WTC11 (cell line): Measurements from ENCODE around the gene CYBA. TPM values are rescaled to one million over a fixed set of nuclear protein-coding genes. Genes with fewer than 3 reads are reported as not detected.

Source experiments
- ATAC-seq: fragments of 200-7000 bp; cut with Tn5 transposase; 2 replicates; pipeline ENCODE4 v1.10.0; 2021; ENCODE audit warnings: mild to moderate bottlenecking, moderate library complexity
- CTCF ChIA-PET: fragments of 300-600 bp; sonication (Branson Sonifier 250); formaldehyde crosslinking; loops from one replicate; lab custom pipeline; 2021; ENCODE audit warnings: antibody characterized with exemption; lab: Charles Lee
- POLR2A ChIA-PET: fragments of 350-600 bp; sonication (Branson Sonifier 250); formaldehyde crosslinking; loops from one replicate; lab custom pipeline; 2021; ENCODE audit warnings: antibody characterized with exemption; lab: Charles Lee
- DNase-seq: peaks from one replicate; pipeline ENCODE4 v3.0.0; 2021; ENCODE audit warnings: low spot score
- H3K27ac Mint-ChIP-seq: 2 replicates; pipeline ENCODE4 v1.8.0; 2021; ENCODE audit warnings: mixed read lengths
- H3K27me3 Mint-ChIP-seq: 2 replicates; pipeline ENCODE4 v1.8.0; 2021; ENCODE audit warnings: low read depth, mild to moderate bottlenecking, moderate library complexity, mixed read lengths
- H3K36me3 Mint-ChIP-seq: 2 replicates; pipeline ENCODE4 v1.8.0; 2021; ENCODE audit warnings: mixed read lengths
- H3K4me1 Mint-ChIP-seq: 2 replicates; pipeline ENCODE4 v1.8.0; 2022; ENCODE audit warnings: mixed read lengths
- H3K4me3 Mint-ChIP-seq: 2 replicates; pipeline ENCODE4 v1.8.0; 2021; ENCODE audit warnings: mild to moderate bottlenecking, moderate library complexity, mixed read lengths
- H3K9me3 Mint-ChIP-seq: 2 replicates; pipeline ENCODE4 v1.8.0; 2021; ENCODE audit warnings: mixed read lengths
- ELF4 ChIP-seq: sonication (generic); formaldehyde crosslinking; IDR thresholded peaks from 2 replicates; pipeline ENCODE4 v1.8.1; 2022; ENCODE audit warnings: low read depth, mild to moderate bottlenecking, moderate library complexity, missing genetic modification reagents
- FOXK1 ChIP-seq: sonication (generic); formaldehyde crosslinking; IDR thresholded peaks from 2 replicates; pipeline ENCODE4 v1.8.0; 2022; ENCODE audit warnings: mild to moderate bottlenecking, moderate library complexity, missing genetic modification reagents
- GABPB1 ChIP-seq: sonication (generic); formaldehyde crosslinking; IDR thresholded peaks from 2 replicates; pipeline ENCODE4 v1.8.1; 2023; ENCODE audit warnings: mild to moderate bottlenecking, missing genetic modification reagents
- MAX ChIP-seq: sonication (generic); formaldehyde crosslinking; IDR thresholded peaks from 2 replicates; pipeline ENCODE4 v1.8.0; 2022; ENCODE audit warnings: mild to moderate bottlenecking, missing genetic modification reagents
- OVOL2 ChIP-seq: fragments of 250-450 bp; sonication (Bioruptor Pico); IDR thresholded peaks from 2 replicates; pipeline ENCODE4 v1.9.0; 2021; ENCODE audit warnings: mild to moderate bottlenecking, borderline replicate concordance
- SMAD3 ChIP-seq: sonication (generic); formaldehyde crosslinking; IDR thresholded peaks from 2 replicates; pipeline ENCODE4 v1.8.0; 2022; ENCODE audit warnings: missing genetic modification reagents, mild to moderate bottlenecking, borderline replicate concordance
- STAT6 ChIP-seq: sonication (generic); formaldehyde crosslinking; conservative IDR thresholded peaks from 2 replicates; pipeline ENCODE4 v1.8.1; 2023; ENCODE audit warnings: mild to moderate bottlenecking, low read depth, missing genetic modification reagents, moderate library complexity
- TCF7 ChIP-seq: sonication (generic); formaldehyde crosslinking; IDR thresholded peaks from 2 replicates; pipeline ENCODE4 v1.8.0; 2022; ENCODE audit warnings: mild to moderate bottlenecking, low read depth, missing genetic modification reagents, moderate library complexity
- ZNF317 ChIP-seq: sonication (generic); formaldehyde crosslinking; IDR thresholded peaks from 2 replicates; pipeline ENCODE4 v1.8.1; 2023; ENCODE audit warnings: low read depth, mild to moderate bottlenecking, moderate library complexity, missing genetic modification reagents, borderline replicate concordance
- ZNF671 ChIP-seq: fragments of 250-450 bp; sonication (Bioruptor Pico); IDR thresholded peaks from 2 replicates; pipeline ENCODE4 v1.8.0; 2021; ENCODE audit warnings: mild to moderate bottlenecking
- total RNA-seq: library from RNA; stranded (reverse); gene quantifications from 3 replicates; pipeline ENCODE4 v1.2.3, GENCODE V29; 2021
- TF ChIP-seq, protein P1 (sequence below): fragments of 250-450 bp; sonication (Bioruptor Pico); IDR thresholded peaks from 2 replicates; pipeline ENCODE4 v1.9.0; 2021; ENCODE audit warnings: mild to moderate bottlenecking, borderline replicate concordance
- TF ChIP-seq, protein P2 (sequence below): fragments of 250-450 bp; sonication (Bioruptor Pico); IDR thresholded peaks from 2 replicates; pipeline ENCODE4 v1.8.0; 2021; ENCODE audit warnings: mild to moderate bottlenecking
- TF ChIP-seq, protein P3 (sequence below): fragments of 250-450 bp; sonication (Bioruptor Pico); IDR thresholded peaks from 2 replicates; pipeline ENCODE4 v2.1.2; 2022; ENCODE audit warnings: mild to moderate bottlenecking, moderate library complexity
- TF ChIP-seq, protein P4 (sequence below): fragments of 250-450 bp; sonication (Bioruptor Pico); conservative IDR thresholded peaks from 2 replicates; pipeline ENCODE4 v1.9.0; 2021; ENCODE audit warnings: mild to moderate bottlenecking
- TF ChIP-seq, protein P5 (sequence below): sonication (generic); formaldehyde crosslinking; IDR thresholded peaks from 2 replicates; pipeline ENCODE4 v1.8.0; 2022; ENCODE audit warnings: missing genetic modification reagents
- TF ChIP-seq, protein P6 (sequence below): sonication (generic); formaldehyde crosslinking; IDR thresholded peaks from 2 replicates; pipeline ENCODE4 v1.8.1; 2022; ENCODE audit warnings: low read depth, missing genetic modification reagents, borderline replicate concordance

CYBA gene
- total RNA-seq, 1 experiment from 2014 or later = 169 TPM

DNA sequence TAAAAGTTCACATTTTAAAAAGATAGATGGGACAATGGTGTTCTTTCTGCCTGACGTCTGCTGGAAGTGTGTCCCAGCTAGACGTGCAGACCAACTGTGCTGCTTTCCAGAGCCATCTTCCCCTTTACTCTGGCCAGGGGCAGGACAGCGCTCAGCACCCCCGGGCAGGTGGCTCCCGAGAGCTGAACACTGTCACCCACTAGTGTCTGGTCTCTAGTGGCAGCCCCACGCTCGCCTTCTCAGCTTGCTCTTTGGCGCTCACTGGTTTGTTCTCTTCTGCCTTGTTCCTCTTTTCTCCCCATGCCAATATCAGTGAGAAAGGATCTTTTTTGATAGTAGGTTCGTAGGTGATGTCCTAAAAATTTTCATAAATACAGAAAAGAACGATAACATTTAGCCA is 54.9 kb downstream of the CYBA start (continued):
- TF ChIP-seq TCF7 (CRISPR knock-in tag) = no peak
- TF ChIP-seq, protein P1, sequence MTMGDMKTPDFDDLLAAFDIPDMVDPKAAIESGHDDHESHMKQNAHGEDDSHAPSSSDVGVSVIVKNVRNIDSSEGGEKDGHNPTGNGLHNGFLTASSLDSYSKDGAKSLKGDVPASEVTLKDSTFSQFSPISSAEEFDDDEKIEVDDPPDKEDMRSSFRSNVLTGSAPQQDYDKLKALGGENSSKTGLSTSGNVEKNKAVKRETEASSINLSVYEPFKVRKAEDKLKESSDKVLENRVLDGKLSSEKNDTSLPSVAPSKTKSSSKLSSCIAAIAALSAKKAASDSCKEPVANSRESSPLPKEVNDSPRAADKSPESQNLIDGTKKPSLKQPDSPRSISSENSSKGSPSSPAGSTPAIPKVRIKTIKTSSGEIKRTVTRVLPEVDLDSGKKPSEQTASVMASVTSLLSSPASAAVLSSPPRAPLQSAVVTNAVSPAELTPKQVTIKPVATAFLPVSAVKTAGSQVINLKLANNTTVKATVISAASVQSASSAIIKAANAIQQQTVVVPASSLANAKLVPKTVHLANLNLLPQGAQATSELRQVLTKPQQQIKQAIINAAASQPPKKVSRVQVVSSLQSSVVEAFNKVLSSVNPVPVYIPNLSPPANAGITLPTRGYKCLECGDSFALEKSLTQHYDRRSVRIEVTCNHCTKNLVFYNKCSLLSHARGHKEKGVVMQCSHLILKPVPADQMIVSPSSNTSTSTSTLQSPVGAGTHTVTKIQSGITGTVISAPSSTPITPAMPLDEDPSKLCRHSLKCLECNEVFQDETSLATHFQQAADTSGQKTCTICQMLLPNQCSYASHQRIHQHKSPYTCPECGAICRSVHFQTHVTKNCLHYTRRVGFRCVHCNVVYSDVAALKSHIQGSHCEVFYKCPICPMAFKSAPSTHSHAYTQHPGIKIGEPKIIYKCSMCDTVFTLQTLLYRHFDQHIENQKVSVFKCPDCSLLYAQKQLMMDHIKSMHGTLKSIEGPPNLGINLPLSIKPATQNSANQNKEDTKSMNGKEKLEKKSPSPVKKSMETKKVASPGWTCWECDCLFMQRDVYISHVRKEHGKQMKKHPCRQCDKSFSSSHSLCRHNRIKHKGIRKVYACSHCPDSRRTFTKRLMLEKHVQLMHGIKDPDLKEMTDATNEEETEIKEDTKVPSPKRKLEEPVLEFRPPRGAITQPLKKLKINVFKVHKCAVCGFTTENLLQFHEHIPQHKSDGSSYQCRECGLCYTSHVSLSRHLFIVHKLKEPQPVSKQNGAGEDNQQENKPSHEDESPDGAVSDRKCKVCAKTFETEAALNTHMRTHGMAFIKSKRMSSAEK (CRISPR knock-in tag) = no peak
- no peak for TF ChIP-seq GABPB1 (CRISPR knock-in tag)
- no peak for TF ChIP-seq SMAD3 (CRISPR knock-in tag)
- TF ChIP-seq, all 79 proteins: peak for 0

- ChIA-PET CTCF (interaction anchor here (0.8 to 2.8 kb wide), 2 partner anchors 14 to 157 kb away, joined by 3 to 11 read pairs; no protein-coding TSS in a partner anchor), POLR2A (no interaction called here)
- Mint-ChIP-seq H3K9me3 (no peaks in the 10 kb centered on the region), H3K27ac (no peak overlapping the region), H3K36me3 (peaks cover 36% of the 10 kb centered on the region), H3K4me3 (no peak overlapping the region), H3K4me1 (peaks cover 6% of the 10 kb centered on the region), H3K27me3 (no peaks in the 10 kb centered on the region)
- ATAC-seq = no peak
- no peak for DNase-seq
- TF ChIP-seq OVOL2 (CRISPR knock-in tag) (no peak), TCF7 (CRISPR knock-in tag) (no peak), FOXK1 (CRISPR knock-in tag) (no peak), ZNF671 (CRISPR knock-in tag) (no peak), STAT6 (no peak), ZNF317 (CRISPR knock-in tag) (no peak), MAX (CRISPR knock-in tag) (no peak), ELF4 (CRISPR knock-in tag) (no peak)
- TF ChIP-seq, protein P2, sequence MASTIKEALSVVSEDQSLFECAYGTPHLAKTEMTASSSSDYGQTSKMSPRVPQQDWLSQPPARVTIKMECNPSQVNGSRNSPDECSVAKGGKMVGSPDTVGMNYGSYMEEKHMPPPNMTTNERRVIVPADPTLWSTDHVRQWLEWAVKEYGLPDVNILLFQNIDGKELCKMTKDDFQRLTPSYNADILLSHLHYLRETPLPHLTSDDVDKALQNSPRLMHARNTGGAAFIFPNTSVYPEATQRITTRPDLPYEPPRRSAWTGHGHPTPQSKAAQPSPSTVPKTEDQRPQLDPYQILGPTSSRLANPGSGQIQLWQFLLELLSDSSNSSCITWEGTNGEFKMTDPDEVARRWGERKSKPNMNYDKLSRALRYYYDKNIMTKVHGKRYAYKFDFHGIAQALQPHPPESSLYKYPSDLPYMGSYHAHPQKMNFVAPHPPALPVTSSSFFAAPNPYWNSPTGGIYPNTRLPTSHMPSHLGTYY (CRISPR knock-in tag) = no peak
- TF ChIP-seq, protein P3, sequence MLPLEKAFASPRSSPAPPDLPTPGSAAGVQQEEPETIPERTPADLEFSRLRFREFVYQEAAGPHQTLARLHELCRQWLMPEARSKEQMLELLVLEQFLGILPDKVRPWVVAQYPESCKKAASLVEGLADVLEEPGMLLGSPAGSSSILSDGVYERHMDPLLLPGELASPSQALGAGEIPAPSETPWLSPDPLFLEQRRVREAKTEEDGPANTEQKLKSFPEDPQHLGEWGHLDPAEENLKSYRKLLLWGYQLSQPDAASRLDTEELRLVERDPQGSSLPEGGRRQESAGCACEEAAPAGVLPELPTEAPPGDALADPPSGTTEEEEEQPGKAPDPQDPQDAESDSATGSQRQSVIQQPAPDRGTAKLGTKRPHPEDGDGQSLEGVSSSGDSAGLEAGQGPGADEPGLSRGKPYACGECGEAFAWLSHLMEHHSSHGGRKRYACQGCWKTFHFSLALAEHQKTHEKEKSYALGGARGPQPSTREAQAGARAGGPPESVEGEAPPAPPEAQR (CRISPR knock-in tag) = no peak
- TF ChIP-seq, protein P4, sequence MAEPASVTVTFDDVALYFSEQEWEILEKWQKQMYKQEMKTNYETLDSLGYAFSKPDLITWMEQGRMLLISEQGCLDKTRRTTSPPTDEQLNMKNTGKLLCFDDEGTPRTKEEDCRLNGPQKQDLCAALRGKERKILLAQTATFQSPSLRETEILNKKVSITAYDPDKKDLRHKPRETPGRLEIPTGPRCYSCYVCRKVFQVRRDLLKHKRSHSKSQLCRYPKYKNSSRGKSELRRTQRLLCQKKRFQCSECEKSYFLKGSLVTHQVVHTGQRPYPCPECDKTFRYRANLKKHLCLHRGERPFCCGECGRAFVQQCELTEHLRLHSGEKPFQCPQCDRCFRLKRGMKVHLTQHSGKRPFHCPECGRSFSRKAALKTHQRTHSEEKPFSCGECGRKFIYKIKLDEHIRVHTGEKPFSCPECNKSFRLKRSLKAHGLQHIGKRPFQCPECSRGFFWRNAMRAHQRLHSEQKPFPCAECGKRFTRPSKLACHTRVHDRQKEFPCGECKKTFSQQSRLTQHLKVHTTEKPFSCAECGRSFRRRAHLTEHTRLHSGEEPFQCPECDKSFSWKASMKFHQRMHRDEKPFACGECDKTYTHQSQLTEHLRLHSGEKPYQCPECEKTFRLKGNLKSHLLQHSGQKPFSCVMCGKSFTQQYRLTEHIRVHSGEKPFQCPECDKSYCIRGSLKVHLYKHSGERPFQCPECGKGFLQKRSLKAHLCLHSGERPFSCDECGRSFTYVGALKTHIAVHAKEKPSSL = no peak
- TF ChIP-seq, protein P5, sequence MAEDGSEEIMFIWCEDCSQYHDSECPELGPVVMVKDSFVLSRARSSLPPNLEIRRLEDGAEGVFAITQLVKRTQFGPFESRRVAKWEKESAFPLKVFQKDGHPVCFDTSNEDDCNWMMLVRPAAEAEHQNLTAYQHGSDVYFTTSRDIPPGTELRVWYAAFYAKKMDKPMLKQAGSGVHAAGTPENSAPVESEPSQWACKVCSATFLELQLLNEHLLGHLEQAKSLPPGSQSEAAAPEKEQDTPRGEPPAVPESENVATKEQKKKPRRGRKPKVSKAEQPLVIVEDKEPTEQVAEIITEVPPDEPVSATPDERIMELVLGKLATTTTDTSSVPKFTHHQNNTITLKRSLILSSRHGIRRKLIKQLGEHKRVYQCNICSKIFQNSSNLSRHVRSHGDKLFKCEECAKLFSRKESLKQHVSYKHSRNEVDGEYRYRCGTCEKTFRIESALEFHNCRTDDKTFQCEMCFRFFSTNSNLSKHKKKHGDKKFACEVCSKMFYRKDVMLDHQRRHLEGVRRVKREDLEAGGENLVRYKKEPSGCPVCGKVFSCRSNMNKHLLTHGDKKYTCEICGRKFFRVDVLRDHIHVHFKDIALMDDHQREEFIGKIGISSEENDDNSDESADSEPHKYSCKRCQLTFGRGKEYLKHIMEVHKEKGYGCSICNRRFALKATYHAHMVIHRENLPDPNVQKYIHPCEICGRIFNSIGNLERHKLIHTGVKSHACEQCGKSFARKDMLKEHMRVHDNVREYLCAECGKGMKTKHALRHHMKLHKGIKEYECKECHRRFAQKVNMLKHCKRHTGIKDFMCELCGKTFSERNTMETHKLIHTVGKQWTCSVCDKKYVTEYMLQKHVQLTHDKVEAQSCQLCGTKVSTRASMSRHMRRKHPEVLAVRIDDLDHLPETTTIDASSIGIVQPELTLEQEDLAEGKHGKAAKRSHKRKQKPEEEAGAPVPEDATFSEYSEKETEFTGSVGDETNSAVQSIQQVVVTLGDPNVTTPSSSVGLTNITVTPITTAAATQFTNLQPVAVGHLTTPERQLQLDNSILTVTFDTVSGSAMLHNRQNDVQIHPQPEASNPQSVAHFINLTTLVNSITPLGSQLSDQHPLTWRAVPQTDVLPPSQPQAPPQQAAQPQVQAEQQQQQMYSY (CRISPR knock-in tag) = no peak
- TF ChIP-seq, protein P6, sequence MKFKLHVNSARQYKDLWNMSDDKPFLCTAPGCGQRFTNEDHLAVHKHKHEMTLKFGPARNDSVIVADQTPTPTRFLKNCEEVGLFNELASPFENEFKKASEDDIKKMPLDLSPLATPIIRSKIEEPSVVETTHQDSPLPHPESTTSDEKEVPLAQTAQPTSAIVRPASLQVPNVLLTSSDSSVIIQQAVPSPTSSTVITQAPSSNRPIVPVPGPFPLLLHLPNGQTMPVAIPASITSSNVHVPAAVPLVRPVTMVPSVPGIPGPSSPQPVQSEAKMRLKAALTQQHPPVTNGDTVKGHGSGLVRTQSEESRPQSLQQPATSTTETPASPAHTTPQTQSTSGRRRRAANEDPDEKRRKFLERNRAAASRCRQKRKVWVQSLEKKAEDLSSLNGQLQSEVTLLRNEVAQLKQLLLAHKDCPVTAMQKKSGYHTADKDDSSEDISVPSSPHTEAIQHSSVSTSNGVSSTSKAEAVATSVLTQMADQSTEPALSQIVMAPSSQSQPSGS (CRISPR knock-in tag) = no peak
Measured at GRCh38 chr16:88595101-88595500, 55.8 kb downstream of the CYBA start.
